T-cell (primary cell): ENCODE measurements around the gene PKNOX1. TPM values are rescaled to one million over a fixed set of nuclear protein-coding genes. Genes with fewer than 3 reads are reported as not detected.
A peak's percentile ranks its signal among the peaks of the same experiment; 100 is the strongest.
"Not testable (repeated sequence)": the region's sequence is repeated elsewhere in the genome, so short reads cannot be mapped to it uniquely, and the experiment has no call there.

Experiments used
- ATAC-seq, 4 experiments: fragments of 200-7000 bp in 3 of 4; fragments of 150-1000 bp in 1 of 4; cut with Tn5 transposase; replicated peaks in 1 of 4; 1 replicate in 3 of 4; 2 replicates in 1 of 4; pipeline ENCODE4 v1.10.0; 2021; ENCODE audit warnings: moderate library complexity in 3 of 4, mild to moderate bottlenecking in 2 of 4, moderate number of reproducible peaks in 1 of 4
- CTCF ChIA-PET, 2 donors: fragments of 300-600 bp; sonication (Branson Sonifier 250); formaldehyde crosslinking; loops; one replicate each; lab custom pipeline; 2022; ENCODE audit warnings: antibody characterized with exemption in 2 of 2; lab: Charles Lee
- POLR2A ChIA-PET, 2 donors: fragments of 300-600 bp; sonication (Branson Sonifier 250); formaldehyde crosslinking; loops; one replicate each; lab custom pipeline; 2022; ENCODE audit warnings: antibody characterized with exemption in 2 of 2; lab: Charles Lee
- DNase-seq, 35 experiments: peaks; one replicate each; pipeline versions ENCODE4 v3.0.0 to v3.0.0-alpha.2; 2013 to 2023
- H3K27ac ChIP-seq: one replicate; pipeline ENCODE4 v1.5.1; 2013; ENCODE audit warnings: low read length
- H3K27me3 ChIP-seq, 2 experiments: replicated peaks in 1 of 2; 1 replicate in 1 of 2; 2 replicates in 1 of 2; pipeline versions ENCODE4 v1.6.1 to v1.7.0; 2013; ENCODE audit warnings: low read length in 1 of 2, mixed read lengths in 1 of 2; ENCODE audit not compliant: control insufficient read depth in 2 of 2, insufficient read depth in 2 of 2; ENCODE audit errors: extremely low read depth in 1 of 2
- H3K36me3 ChIP-seq, 2 donors: 1 replicate in 1 of 2; 2 replicates in 1 of 2; pipeline versions ENCODE4 v1.6.1 to v1.7.0; 2013; ENCODE audit warnings: low read length in 1 of 2; ENCODE audit not compliant: control insufficient read depth in 2 of 2, insufficient read depth in 1 of 2; ENCODE audit errors: extremely low read depth in 1 of 2
- H3K4me1 ChIP-seq, 2 experiments: 1 replicate in 1 of 2; 2 replicates in 1 of 2; pipeline versions ENCODE4 v1.6.1 to v1.7.0; 2013; ENCODE audit warnings: low read length in 2 of 2, mixed read lengths in 1 of 2; ENCODE audit not compliant: insufficient read depth in 2 of 2, control insufficient read depth in 1 of 2; ENCODE audit errors: extremely low read depth in 1 of 2
- H3K4me3 ChIP-seq, 2 donors: 1 replicate in 1 of 2; 2 replicates in 1 of 2; pipeline versions ENCODE4 v1.5.1 to v1.7.0; 2013; ENCODE audit warnings: mild to moderate bottlenecking in 2 of 2, low read length in 1 of 2, moderate library complexity in 1 of 2; ENCODE audit not compliant: control insufficient read depth in 1 of 2; ENCODE audit errors: extremely low read depth in 1 of 2
- H3K9me3 ChIP-seq: 2 replicates; pipeline ENCODE4 v1.7.0; 2013
- H3K27ac Mint-ChIP-seq, 2 donors: one replicate each; pipeline ENCODE4 v1.8.0; 2020 to 2021; ENCODE audit warnings: mild to moderate bottlenecking in 2 of 2, mixed read lengths in 2 of 2
- H3K27me3 Mint-ChIP-seq, 2 donors: one replicate each; pipeline ENCODE4 v1.8.0; 2021 to 2022; ENCODE audit warnings: mixed read lengths in 2 of 2
- H3K36me3 Mint-ChIP-seq: one replicate; pipeline ENCODE4 v1.8.0; 2021; ENCODE audit warnings: mixed read lengths
- H3K4me1 Mint-ChIP-seq, 3 donors: one replicate each; pipeline ENCODE4 v1.8.0; 2020 to 2022; ENCODE audit warnings: mixed read lengths in 3 of 3, mild to moderate bottlenecking in 1 of 3
- H3K4me3 Mint-ChIP-seq, 3 donors: one replicate each; pipeline ENCODE4 v1.8.0; 2020 to 2022; ENCODE audit warnings: mild to moderate bottlenecking in 3 of 3, mixed read lengths in 3 of 3, moderate library complexity in 3 of 3
- H3K9me3 Mint-ChIP-seq, 3 donors: one replicate each; pipeline ENCODE4 v1.8.0; 2020 to 2022; ENCODE audit warnings: mixed read lengths in 3 of 3
- WGBS: methylation state at CpG from one replicate; pipeline ENCODE4 v1.1.5; 2013; ENCODE audit warnings: missing lambda C conversion rate; ENCODE audit not compliant: insufficient coverage; 5-methylcytosine and 5-hydroxymethylcytosine counted together
- total RNA-seq, 35 experiments: library from RNA in 6 of 35; stranded (reverse) in 6 of 35; fragments of 120-200 nt in 1 of 35; gene quantifications; one replicate each; pipeline versions ENCODE4 v1.2.1 to v1.2.4 and lab custom pipeline; 2013 to 2026

PKNOX1 gene
- total RNA-seq, 5 donors from 2014 or later (not counting 1 experiment from before 2014, with no cell fraction given) = 14.4 to 21.7 (median 18.6) TPM

GRCh38 chr21:43069682-43070081 is 95.3 kb downstream of the PKNOX1 start:
- H3K9me3 ChIP-seq, H3K27ac Mint-ChIP-seq, H3K36me3 Mint-ChIP-seq, H3K27me3 Mint-ChIP-seq, H3K4me3 ChIP-seq, H3K4me3 Mint-ChIP-seq, H3K27me3 ChIP-seq, H3K36me3 ChIP-seq, H3K4me1 Mint-ChIP-seq, POLR2A ChIA-PET, CTCF ChIA-PET, H3K4me1 ChIP-seq, ATAC-seq, H3K9me3 Mint-ChIP-seq, H3K27ac ChIP-seq, DNase-seq: not testable (repeated sequence)
- no CpG with 5 or more reads among the region's 10 CpGs for WGBS

- H3K4me3 Mint-ChIP-seq, H3K27ac ChIP-seq, ATAC-seq, H3K27me3 Mint-ChIP-seq, DNase-seq, H3K36me3 Mint-ChIP-seq, H3K9me3 Mint-ChIP-seq, POLR2A ChIA-PET, H3K27ac Mint-ChIP-seq, CTCF ChIA-PET, H3K36me3 ChIP-seq, H3K27me3 ChIP-seq, H3K4me1 Mint-ChIP-seq, H3K4me1 ChIP-seq, H3K4me3 ChIP-seq, H3K9me3 ChIP-seq: not testable (repeated sequence)
- no CpG with 5 or more reads among the region's 11 CpGs for WGBS
Observed at GRCh38 chr21:43072742-43073141, 98.4 kb downstream of the PKNOX1 start.

DNA sequence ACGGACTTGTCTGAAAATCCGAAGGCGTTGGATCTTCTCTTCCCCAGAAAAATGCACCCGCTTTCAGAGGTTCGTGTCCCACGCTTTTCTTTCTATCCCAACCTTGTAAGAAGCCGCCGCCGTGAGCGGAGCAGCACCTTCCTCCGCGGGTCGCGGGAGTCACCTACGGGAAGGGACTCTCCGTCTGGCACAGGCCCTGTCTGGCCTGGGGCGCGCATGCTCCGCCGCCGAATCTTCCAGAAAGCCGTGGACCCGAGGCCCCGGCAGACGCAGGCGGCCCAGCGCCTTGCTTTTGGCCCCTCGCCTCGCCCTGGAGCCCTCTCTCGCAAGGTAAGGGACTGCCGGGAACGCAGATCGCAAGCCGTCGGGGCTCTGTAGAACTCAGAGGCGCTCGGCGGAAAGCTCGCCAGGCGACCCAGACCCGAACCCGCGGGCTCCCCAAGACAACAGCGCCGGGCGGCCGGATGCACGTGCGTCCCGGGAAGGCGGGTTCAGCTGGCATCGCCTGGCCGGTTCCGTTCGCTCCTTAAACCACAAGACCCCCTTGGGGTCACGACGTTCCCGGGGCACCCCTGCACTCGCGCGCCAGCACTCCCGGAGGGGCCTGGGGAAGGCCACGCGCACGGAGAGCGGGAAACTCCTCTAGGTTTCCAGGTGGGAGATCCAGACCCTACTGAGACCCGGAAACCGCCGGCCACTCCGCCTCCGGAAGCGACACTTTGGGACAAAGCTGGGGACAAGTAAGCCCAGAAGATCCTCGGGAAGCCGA is 100.2 kb downstream of the PKNOX1 start:
- WGBS = no CpG with 5 or more reads among the region's 74 CpGs
- H3K36me3 ChIP-seq, H3K9me3 Mint-ChIP-seq: not testable (repeated sequence)

DNA sequence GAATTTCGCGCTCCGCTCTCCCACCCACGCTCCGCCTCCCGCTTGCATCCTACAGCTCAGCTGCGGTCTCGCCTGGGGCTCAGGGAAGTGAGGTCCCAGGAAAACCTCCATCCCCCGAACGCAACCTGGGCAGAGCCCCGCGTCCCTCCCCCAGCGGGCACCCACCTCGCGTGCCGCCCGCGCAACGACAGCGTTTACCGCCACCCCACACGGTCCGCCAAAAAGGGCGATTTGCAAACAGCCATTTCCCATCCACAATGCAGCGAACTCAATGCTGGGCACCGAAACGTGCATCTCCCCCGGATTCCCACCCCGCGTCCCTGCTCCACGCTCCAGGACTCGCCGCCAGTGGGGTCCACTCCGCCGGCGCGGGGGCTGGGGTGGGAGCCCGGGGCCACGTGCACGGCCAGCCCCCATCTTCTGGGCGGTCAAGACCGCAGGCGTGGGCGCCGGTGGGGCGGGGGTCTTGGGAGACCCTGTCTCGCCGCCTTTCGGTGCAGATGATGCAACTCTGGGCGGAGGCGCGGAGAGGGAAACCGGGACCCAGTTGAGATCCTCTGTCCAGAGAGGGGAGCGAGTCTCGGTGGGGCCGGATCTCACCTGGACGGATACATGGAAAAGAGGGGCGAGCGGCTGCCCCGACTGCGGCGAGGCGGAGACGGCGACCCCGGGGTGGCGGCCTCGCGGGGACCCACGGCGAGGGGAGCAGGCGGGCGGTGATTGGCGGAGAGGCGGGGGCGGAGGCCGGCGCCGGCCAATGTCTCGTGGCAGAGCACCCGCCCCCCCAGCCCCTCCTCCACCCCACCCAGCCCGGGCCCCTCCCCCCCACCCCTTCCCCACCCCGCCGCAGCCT is 101.0 kb downstream of the PKNOX1 start, which contains the start of gene CBS:
CBS (minus strand) TSS at position 666 of the 853 bp plus-strand sequence. CDS start 3,642 bp downstream, outside the sequence.
- H3K27me3 Mint-ChIP-seq, H3K9me3 Mint-ChIP-seq, H3K27me3 ChIP-seq, CTCF ChIA-PET, H3K4me3 Mint-ChIP-seq, DNase-seq, H3K4me3 ChIP-seq, H3K4me1 ChIP-seq, H3K27ac Mint-ChIP-seq, POLR2A ChIA-PET, H3K27ac ChIP-seq, H3K9me3 ChIP-seq, H3K4me1 Mint-ChIP-seq, H3K36me3 ChIP-seq, H3K36me3 Mint-ChIP-seq: not testable (repeated sequence)
- ATAC-seq = peak in 1 of 4 experiments; percentile 47
- no CpG with 5 or more reads among the region's 84 CpGs for WGBS

More for the DNA sequence above, 100.2 kb downstream of the PKNOX1 start:
- H3K4me3 ChIP-seq, H3K4me1 ChIP-seq, H3K36me3 Mint-ChIP-seq, H3K27me3 Mint-ChIP-seq, CTCF ChIA-PET, H3K27ac Mint-ChIP-seq, H3K4me1 Mint-ChIP-seq, DNase-seq, H3K4me3 Mint-ChIP-seq, H3K27ac ChIP-seq, POLR2A ChIA-PET, H3K27me3 ChIP-seq, H3K9me3 ChIP-seq: not testable (repeated sequence)
- peak in 1 of 4 experiments; percentile 38 for ATAC-seq

DNA sequence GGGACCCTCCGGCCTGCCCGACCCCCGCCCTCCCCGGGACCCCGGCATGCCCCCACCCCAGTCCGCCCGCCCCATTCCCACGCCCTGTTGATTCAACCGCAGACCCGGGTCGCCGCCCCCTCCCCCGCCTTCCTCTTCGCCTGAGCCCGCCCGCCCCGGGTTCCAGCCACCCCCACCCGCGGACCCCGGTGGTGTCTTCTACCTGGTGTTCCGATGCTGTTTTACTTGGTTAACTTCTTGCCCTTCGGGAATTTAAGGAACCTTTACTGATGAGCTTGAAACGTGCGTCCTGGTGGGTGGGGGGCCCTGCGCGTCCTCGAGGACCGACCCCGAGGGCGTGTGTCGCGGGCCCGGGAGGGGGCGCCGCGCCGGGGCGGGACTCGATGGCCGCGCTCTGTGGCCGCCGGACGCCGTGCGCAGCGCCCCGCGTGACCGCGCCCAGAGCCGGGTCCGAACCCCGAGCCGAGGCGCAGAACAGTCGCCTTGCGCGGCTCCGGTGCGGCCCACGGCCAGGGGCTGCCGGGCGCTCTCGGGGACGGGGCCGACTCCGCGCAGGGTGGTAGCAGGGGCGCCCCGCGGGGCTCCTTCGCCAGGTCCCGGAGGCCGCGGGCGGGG is 101.8 kb downstream of the PKNOX1 start:
- H3K4me1 ChIP-seq, H3K27ac Mint-ChIP-seq, H3K36me3 ChIP-seq, H3K27ac ChIP-seq, H3K4me3 ChIP-seq, DNase-seq, POLR2A ChIA-PET, H3K9me3 ChIP-seq, H3K36me3 Mint-ChIP-seq, H3K4me1 Mint-ChIP-seq, CTCF ChIA-PET, H3K27me3 Mint-ChIP-seq, H3K27me3 ChIP-seq, H3K4me3 Mint-ChIP-seq, H3K9me3 Mint-ChIP-seq: not testable (repeated sequence)
- no CpG with 5 or more reads among the region's 77 CpGs for WGBS
- peak in 1 of 4 experiments; percentile 9 for ATAC-seq

DNA sequence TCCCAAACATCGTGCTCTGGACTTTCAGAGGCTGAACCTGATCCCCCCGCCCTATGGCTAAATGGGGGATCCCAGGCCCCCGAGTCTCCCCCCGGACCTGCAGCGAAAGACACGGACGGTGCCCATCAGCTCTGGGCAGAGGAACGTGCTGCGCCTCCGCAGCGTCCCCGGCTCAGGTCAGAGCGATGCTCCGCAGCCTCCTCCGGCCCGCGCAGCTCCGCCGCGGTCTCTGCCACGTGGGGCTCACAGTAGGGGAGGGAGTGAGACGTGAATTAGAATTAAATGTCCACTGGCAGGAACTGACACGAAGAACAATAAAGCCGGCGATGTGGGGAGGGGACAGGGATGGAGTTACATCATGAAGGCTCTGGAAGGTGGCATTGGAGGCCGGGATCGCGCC is 102.3 kb downstream of the PKNOX1 start:
- WGBS = no CpG with 5 or more reads among the region's 28 CpGs
- H3K4me1 ChIP-seq, H3K27me3 ChIP-seq, H3K36me3 Mint-ChIP-seq, H3K27me3 Mint-ChIP-seq, H3K4me1 Mint-ChIP-seq, H3K9me3 ChIP-seq, H3K27ac ChIP-seq, H3K4me3 Mint-ChIP-seq, H3K36me3 ChIP-seq, H3K9me3 Mint-ChIP-seq, DNase-seq, POLR2A ChIA-PET, H3K27ac Mint-ChIP-seq, H3K4me3 ChIP-seq, CTCF ChIA-PET, ATAC-seq: not testable (repeated sequence)
